CD8-positive, alpha-beta memory T cell (primary cell): ENCODE data around the gene RTKN2. TPM values are rescaled to one million over a fixed set of nuclear protein-coding genes. Genes with fewer than 3 reads are reported as not detected.

Experiments used
- CTCF ChIA-PET: fragments of 350-600 bp; sonication (Branson Sonifier 250); formaldehyde crosslinking; loops from one replicate; lab custom pipeline; 2021; ENCODE audit warnings: antibody characterized with exemption; lab: Charles Lee
- POLR2A ChIA-PET: fragments of 350-600 bp; sonication (Branson Sonifier 250); formaldehyde crosslinking; loops from one replicate; lab custom pipeline; 2021; ENCODE audit warnings: antibody characterized with exemption; lab: Charles Lee
- DNase-seq, 5 donors: peaks; one replicate each; pipeline versions ENCODE4 v3.0.0 to v3.0.0-alpha.2; 2020 to 2022; ENCODE audit warnings: mixed read lengths in 1 of 5
- H3K27ac ChIP-seq: one replicate; pipeline ENCODE4 v1.7.0; 2013; ENCODE audit warnings: low read depth, mild to moderate bottlenecking, low read length, moderate library complexity
- H3K27me3 ChIP-seq: 2 replicates; pipeline ENCODE4 v1.7.0; 2013; ENCODE audit warnings: low read length, mild to moderate bottlenecking; ENCODE audit not compliant: insufficient read depth, poor library complexity, severe bottlenecking
- H3K36me3 ChIP-seq: 2 replicates; pipeline ENCODE4 v1.7.0; 2013; ENCODE audit warnings: mild to moderate bottlenecking, low read length, moderate library complexity; ENCODE audit not compliant: insufficient read depth
- H3K4me1 ChIP-seq: 2 replicates; pipeline ENCODE4 v1.7.0; 2013; ENCODE audit warnings: mild to moderate bottlenecking, low read length, moderate library complexity; ENCODE audit not compliant: insufficient read depth
- H3K4me3 ChIP-seq: 2 replicates; pipeline ENCODE4 v1.7.0; 2013; ENCODE audit warnings: mild to moderate bottlenecking, low read length
- H3K9me3 ChIP-seq: 2 replicates; pipeline ENCODE4 v1.7.0; 2013; ENCODE audit warnings: mild to moderate bottlenecking, low read length
- H3K27ac Mint-ChIP-seq, 8 donors: one replicate each; pipeline ENCODE4 v1.8.0; 2020 to 2021; ENCODE audit warnings: mixed read lengths in 8 of 8, mild to moderate bottlenecking in 6 of 8, inconsistent platforms in 3 of 8, moderate library complexity in 3 of 8
- H3K27me3 Mint-ChIP-seq, 2 donors: one replicate each; pipeline ENCODE4 v1.8.0; 2020 to 2021; ENCODE audit warnings: mixed read lengths in 2 of 2, mild to moderate bottlenecking in 1 of 2, moderate library complexity in 1 of 2
- H3K36me3 Mint-ChIP-seq, 3 donors: one replicate each; pipeline ENCODE4 v1.8.0; 2020 to 2021; ENCODE audit warnings: mixed read lengths in 3 of 3, inconsistent platforms in 1 of 3, mild to moderate bottlenecking in 1 of 3
- H3K4me1 Mint-ChIP-seq, 3 donors: one replicate each; pipeline ENCODE4 v1.8.0; 2020 to 2021; ENCODE audit warnings: mixed read lengths in 3 of 3, inconsistent platforms in 1 of 3, mild to moderate bottlenecking in 1 of 3
- H3K4me3 Mint-ChIP-seq, 7 donors: one replicate each; pipeline ENCODE4 v1.8.0; 2020 to 2021; ENCODE audit warnings: mixed read lengths in 7 of 7, mild to moderate bottlenecking in 6 of 7, moderate library complexity in 4 of 7, inconsistent platforms in 2 of 7
- H3K9me3 Mint-ChIP-seq, 5 donors: one replicate each; pipeline ENCODE4 v1.8.0; 2020 to 2022; ENCODE audit warnings: mixed read lengths in 5 of 5, mild to moderate bottlenecking in 3 of 5, moderate library complexity in 2 of 5, inconsistent platforms in 1 of 5
- polyA plus RNA-seq: library from polyadenylated mRNA; unstranded; fragments of 300-500 nt; fragmentation: Illumina TruSeq; gene quantifications from one replicate; pipeline ENCODE4 v1.2.3, GENCODE V29; 2021
- total RNA-seq, 2 experiments: library from RNA; stranded (reverse); gene quantifications; one replicate each; pipeline ENCODE4 v1.2.3, GENCODE V29; 2021

The RTKN2 gene
- total and polyA plus RNA-seq, 3 experiments from 2014 or later, result 1.6 to 1.9 (median 1.7) TPM

GRCh38 chr10:62188021-62188616 lies 80.5 kb downstream of the RTKN2 start:
- no peaks in the 10 kb centered on the region for H3K27me3 ChIP-seq
- H3K9me3 Mint-ChIP-seq, result no peaks in the 10 kb centered on the region
- H3K9me3 ChIP-seq, result no peaks in the 10 kb centered on the region
- POLR2A ChIA-PET, result no interaction called here
- no peaks in the 10 kb centered on the region for H3K36me3 ChIP-seq
- no peaks in the 10 kb centered on the region for H3K36me3 Mint-ChIP-seq
- DNase-seq, result no peak
- H3K27ac Mint-ChIP-seq, result peak overlapping the region in 3 of 8 donors; percentile 18 to 42 (median 25)
- no peak overlapping the region for H3K27ac ChIP-seq
- H3K27me3 Mint-ChIP-seq, result peaks cover 0 to 2% of the 10 kb centered on the region in 2 donors
- no peak overlapping the region for H3K4me3 Mint-ChIP-seq
- CTCF ChIA-PET, result no interaction called here
- peaks cover 43 to 52% (median 47%) of the 10 kb centered on the region in 3 donors for H3K4me1 Mint-ChIP-seq
- H3K4me1 ChIP-seq, result peaks cover 44% of the 10 kb centered on the region
- H3K4me3 ChIP-seq, result no peak overlapping the region

- no peak for DNase-seq
- Mint-ChIP-seq H3K4me3 (peak overlapping the region in 3 of 7 donors; percentile 10 to 28 (median 10)), H3K9me3 (no peaks in the 10 kb centered on the region), H3K27ac (peak overlapping the region in 4 of 8 donors; percentile 27 to 68 (median 62)), H3K27me3 (peaks cover 0 to 2% of the 10 kb centered on the region in 2 donors), H3K36me3 (no peaks in the 10 kb centered on the region), H3K4me1 (peaks cover 49 to 62% (median 57%) of the 10 kb centered on the region in 3 donors)
- Histone ChIP-seq H3K27ac (no peak overlapping the region), H3K4me3 (no peak overlapping the region), H3K4me1 (peaks cover 54% of the 10 kb centered on the region), H3K27me3 (no peaks in the 10 kb centered on the region), H3K9me3 (no peaks in the 10 kb centered on the region), H3K36me3 (no peaks in the 10 kb centered on the region)
- ChIA-PET CTCF (interaction anchor here (1.4 kb wide), 1 partner anchor 445 kb away, joined by 3 read pairs; no protein-coding TSS in a partner anchor), POLR2A (interaction anchor here (0.6 to 0.7 kb wide), 2 partner anchors 20 to 78 kb away, joined by 5 read pairs; no protein-coding TSS in a partner anchor)
Measured at GRCh38 chr10:62186999-62187675, 81.5 kb downstream of the RTKN2 start.

GRCh38 chr10:62185919-62186692 lies 82.5 kb downstream of the RTKN2 start:
- no peak for DNase-seq
- peaks cover 62% of the 10 kb centered on the region for H3K4me1 ChIP-seq

GRCh38 chr10:62183857-62184795 lies 84.5 kb downstream of the RTKN2 start:
- DNase-seq, result no peak
- Histone ChIP-seq H3K4me1 (peaks cover 72% of the 10 kb centered on the region), H3K27me3 (no peaks in the 10 kb centered on the region), H3K36me3 (no peaks in the 10 kb centered on the region), H3K4me3 (no peak overlapping the region), H3K27ac (no peak overlapping the region), H3K9me3 (no peaks in the 10 kb centered on the region)
- H3K4me1 Mint-ChIP-seq, result peaks cover 62 to 85% (median 78%) of the 10 kb centered on the region in 3 donors
- H3K4me3 Mint-ChIP-seq, result peak overlapping the region; percentile 3 to 60 (median 45)
- no peaks in the 10 kb centered on the region for H3K9me3 Mint-ChIP-seq
- CTCF ChIA-PET, result interaction anchor here (0.6 to 1.8 kb wide), 6 partner anchors 55 to 433 kb away, joined by 3 to 5 read pairs (median 4); no protein-coding TSS in a partner anchor
- H3K36me3 Mint-ChIP-seq, result peaks cover 0 to 7% (median 0%) of the 10 kb centered on the region in 3 donors
- peak overlapping the region; percentile 51 to 91 (median 74) for H3K27ac Mint-ChIP-seq
- POLR2A ChIA-PET, result interaction anchor here (0.9 to 1.1 kb wide), 3 partner anchors 102 to 278 kb away, joined by 3 to 4 read pairs (median 3); no protein-coding TSS in a partner anchor
- no peaks in the 10 kb centered on the region for H3K27me3 Mint-ChIP-seq

More at GRCh38 chr10:62185919-62186692, 82.5 kb downstream of the RTKN2 start:
- no peaks in the 10 kb centered on the region for H3K36me3 ChIP-seq
- POLR2A ChIA-PET, result interaction anchor here (0.6 kb wide), 1 partner anchor 284 kb away, joined by 4 read pairs; no protein-coding TSS in a partner anchor
- H3K27ac ChIP-seq, result no peak overlapping the region
- CTCF ChIA-PET, result interaction anchor here (0.9 to 1.4 kb wide), 2 partner anchors 289 to 444 kb away, joined by 3 read pairs; no protein-coding TSS in a partner anchor
- H3K27me3 ChIP-seq, result no peaks in the 10 kb centered on the region
- H3K4me1 Mint-ChIP-seq, result peaks cover 57 to 72% (median 67%) of the 10 kb centered on the region in 3 donors
- no peaks in the 10 kb centered on the region for H3K9me3 Mint-ChIP-seq
- no peaks in the 10 kb centered on the region for H3K9me3 ChIP-seq
- peak overlapping the region; percentile 12 to 90 (median 65) for H3K27ac Mint-ChIP-seq
- peaks cover 0 to 2% (median 0%) of the 10 kb centered on the region in 3 donors for H3K36me3 Mint-ChIP-seq
- peak overlapping the region; percentile 10 to 83 (median 70) for H3K4me3 Mint-ChIP-seq
- H3K27me3 Mint-ChIP-seq, result peaks cover 0 to 2% of the 10 kb centered on the region in 2 donors
- peak overlapping the region; percentile 43 for H3K4me3 ChIP-seq

- no peak overlapping the region for H3K27ac ChIP-seq
- H3K4me1 Mint-ChIP-seq, result peaks cover 64 to 89% (median 82%) of the 10 kb centered on the region in 3 donors
- no peaks in the 10 kb centered on the region for H3K9me3 ChIP-seq
- peaks cover 0 to 7% (median 0%) of the 10 kb centered on the region in 3 donors for H3K36me3 Mint-ChIP-seq
- H3K27me3 ChIP-seq, result no peaks in the 10 kb centered on the region
- peak overlapping the region; percentile 3 to 60 (median 38) for H3K4me3 Mint-ChIP-seq
- H3K9me3 Mint-ChIP-seq, result no peaks in the 10 kb centered on the region
- peak in 4 of 5 donors; percentile 3 to 88 (median 70) for DNase-seq
- H3K27me3 Mint-ChIP-seq, result no peaks in the 10 kb centered on the region
- H3K27ac Mint-ChIP-seq, result peak overlapping the region; percentile 51 to 91 (median 74)
- no peak overlapping the region for H3K4me3 ChIP-seq
- CTCF ChIA-PET, result interaction anchor here (0.6 to 1.8 kb wide), 5 partner anchors 56 to 432 kb away, joined by 3 to 5 read pairs (median 4); no protein-coding TSS in a partner anchor
- POLR2A ChIA-PET, result interaction anchor here (0.9 to 1.1 kb wide), 3 partner anchors 101 to 278 kb away, joined by 3 to 4 read pairs (median 3); no protein-coding TSS in a partner anchor
- no peaks in the 10 kb centered on the region for H3K36me3 ChIP-seq
- H3K4me1 ChIP-seq, result peaks cover 72% of the 10 kb centered on the region
Measured at GRCh38 chr10:62183442-62183841, 85.2 kb downstream of the RTKN2 start.

- no peak for DNase-seq
- H3K4me3 ChIP-seq, result no peak overlapping the region
- ChIA-PET CTCF (interaction anchor here (1.0 kb wide), 1 partner anchor 57 kb away, joined by 4 read pairs; no protein-coding TSS in a partner anchor), POLR2A (no interaction called here)
- peaks cover 61 to 84% (median 83%) of the 10 kb centered on the region in 3 donors for H3K4me1 Mint-ChIP-seq
- H3K36me3 ChIP-seq, result no peaks in the 10 kb centered on the region
- no peaks in the 10 kb centered on the region for H3K9me3 ChIP-seq
- H3K4me3 Mint-ChIP-seq, result peak overlapping the region in 1 of 7 donors; percentile 26
- no peaks in the 10 kb centered on the region for H3K27me3 ChIP-seq
- no peak overlapping the region for H3K27ac ChIP-seq
- peaks cover 0 to 7% (median 0%) of the 10 kb centered on the region in 3 donors for H3K36me3 Mint-ChIP-seq
- no peaks in the 10 kb centered on the region for H3K9me3 Mint-ChIP-seq
- peaks cover 68% of the 10 kb centered on the region for H3K4me1 ChIP-seq
- H3K27me3 Mint-ChIP-seq, result no peaks in the 10 kb centered on the region
- peak overlapping the region in 6 of 8 donors; percentile 2 to 86 (median 76) for H3K27ac Mint-ChIP-seq
Measured at GRCh38 chr10:62182595-62182994, 86.0 kb downstream of the RTKN2 start.
